ENCODE data around the gene TIAM1. TPM values are rescaled to one million over a fixed set of nuclear protein-coding genes. Genes with fewer than 3 reads are reported as not detected.

Gene TIAM1
- total RNA-seq, 4 donors from 2014 or later, result 51.0 to 105 (median 85.6) TPM

GRCh38 chr21:31092832-31093625, 251.0 kb downstream of the TIAM1 start:
- intact Hi-C loops (cut with DNase I), result no loop called here
- no peaks in the 10 kb centered on the region for H3K4me1 ChIP-seq

GRCh38 chr21:31090376-31090775, 253.7 kb downstream of the TIAM1 start:
- Histone ChIP-seq H3K9me3 (no peaks in the 10 kb centered on the region), H3K4me3 (no peak overlapping the region), H3K27ac (no peak overlapping the region), H3K27me3 (peaks cover 0 to 6% (median 0%) of the 10 kb centered on the region in 4 donors), H3K4me1 (peaks cover 0 to 6% (median 0%) of the 10 kb centered on the region in 3 donors), H3K36me3 (no peaks in the 10 kb centered on the region)
- intact Hi-C loops (cut with DNase I), result no loop called here
- TF ChIP-seq POLR2A (IDR thresholded peaks at IDR 0.05), result no peak
- TF ChIP-seq CTCF (IDR thresholded peaks at IDR 0.05), result no peak
- no peak for DNase-seq

More at GRCh38 chr21:31092832-31093625, 251.0 kb downstream of the TIAM1 start:
- Histone ChIP-seq H3K27me3 (peaks cover 0 to 6% (median 0%) of the 10 kb centered on the region in 4 donors), H3K36me3 (no peaks in the 10 kb centered on the region), H3K9me3 (no peaks in the 10 kb centered on the region), H3K4me3 (no peak overlapping the region), H3K27ac (no peak overlapping the region)
- no peak for DNase-seq
- 69 to 81% methylated on average over 7 of the region's 7 CpGs for WGBS, 2 donors
- no peak for TF ChIP-seq CTCF (IDR thresholded peaks at IDR 0.05)
- no peak for TF ChIP-seq POLR2A (IDR thresholded peaks at IDR 0.05)

- DNase-seq, result no peak
- Histone ChIP-seq H3K27me3 (peaks cover 0 to 6% (median 0%) of the 10 kb centered on the region in 4 donors), H3K9me3 (no peaks in the 10 kb centered on the region), H3K27ac (no peak overlapping the region), H3K4me1 (peaks cover 0 to 6% (median 0%) of the 10 kb centered on the region in 3 donors), H3K4me3 (no peak overlapping the region), H3K36me3 (no peaks in the 10 kb centered on the region)
- intact Hi-C loops (cut with DNase I), result no loop called here
- 90% methylated on average over 10 of the region's 29 CpGs; no CpG with 5 or more reads in 1 of the 2 donors for WGBS, 2 donors
- TF ChIP-seq CTCF (IDR thresholded peaks at IDR 0.05), result no peak
- TF ChIP-seq POLR2A (IDR thresholded peaks at IDR 0.05), result no peak
Measured at GRCh38 chr21:31088474-31088751, 255.6 kb downstream of the TIAM1 start.

GRCh38 chr21:31087639-31088473, 256.2 kb downstream of the TIAM1 start:
- intact Hi-C loops (cut with DNase I), result no loop called here
- H3K4me3 ChIP-seq, result no peak overlapping the region
- WGBS, 2 donors, result 78 to 82% methylated on average over 24 of the region's 34 CpGs
- no peak for DNase-seq
- peaks cover 0 to 6% (median 0%) of the 10 kb centered on the region in 4 donors for H3K27me3 ChIP-seq
- no peak for TF ChIP-seq CTCF (IDR thresholded peaks at IDR 0.05)
- no peak for TF ChIP-seq POLR2A (IDR thresholded peaks at IDR 0.05)
- no peak overlapping the region for H3K27ac ChIP-seq
- peaks cover 0 to 6% (median 0%) of the 10 kb centered on the region in 3 donors for H3K4me1 ChIP-seq
- no peaks in the 10 kb centered on the region for H3K9me3 ChIP-seq
- H3K36me3 ChIP-seq, result no peaks in the 10 kb centered on the region

- Histone ChIP-seq H3K9me3 (no peaks in the 10 kb centered on the region), H3K4me1 (peaks cover 0 to 6% (median 0%) of the 10 kb centered on the region in 3 donors), H3K27ac (no peak overlapping the region), H3K4me3 (no peak overlapping the region), H3K36me3 (no peaks in the 10 kb centered on the region), H3K27me3 (peaks cover 0 to 6% (median 0%) of the 10 kb centered on the region in 4 donors)
- no peak for DNase-seq
- intact Hi-C loops (cut with DNase I), result no loop called here
- WGBS, 2 donors, result 61 to 72% methylated on average over 6 of the region's 6 CpGs
- TF ChIP-seq POLR2A (IDR thresholded peaks at IDR 0.05) (no peak), CTCF (IDR thresholded peaks at IDR 0.05) (no peak)
Measured at GRCh38 chr21:31084689-31085088, 259.4 kb downstream of the TIAM1 start.
